Activated CD8-positive, alpha-beta T cell treated with anti-CD3 and anti-CD28 coated beads for 36 hours (primary cell): ENCODE measurements around the gene REXO4. TPM values are rescaled to one million over a fixed set of nuclear protein-coding genes. Genes with fewer than 3 reads are reported as not detected.

Source experiments
- ATAC-seq: fragments of 200-7000 bp; cut with Tn5 transposase; one replicate; pipeline ENCODE4 v1.10.0; 2021; ENCODE audit warnings: mild to moderate bottlenecking, moderate library complexity
- CTCF ChIA-PET: fragments of 350-600 bp; sonication (Branson Sonifier 250); formaldehyde crosslinking; loops from one replicate; lab custom pipeline; 2021; ENCODE audit warnings: antibody characterized with exemption; lab: Charles Lee
- POLR2A ChIA-PET: fragments of 350-600 bp; sonication (Branson Sonifier 250); formaldehyde crosslinking; loops from one replicate; lab custom pipeline; 2021; ENCODE audit warnings: antibody characterized with exemption; lab: Charles Lee
- DNase-seq: peaks from one replicate; pipeline ENCODE4 v3.0.0-alpha.2; 2020
- H3K27ac Mint-ChIP-seq: one replicate; pipeline ENCODE4 v1.8.0; 2021; ENCODE audit warnings: mild to moderate bottlenecking, mixed read lengths
- H3K27me3 Mint-ChIP-seq: one replicate; pipeline ENCODE4 v1.8.0; 2021; ENCODE audit warnings: mixed read lengths
- H3K36me3 Mint-ChIP-seq: one replicate; pipeline ENCODE4 v1.8.0; 2021; ENCODE audit warnings: low read depth, mixed read lengths
- H3K4me1 Mint-ChIP-seq: one replicate; pipeline ENCODE4 v1.8.0; 2021; ENCODE audit warnings: low read depth, mixed read lengths
- H3K4me3 Mint-ChIP-seq: one replicate; pipeline ENCODE4 v1.8.0; 2021; ENCODE audit warnings: mild to moderate bottlenecking, moderate library complexity, mixed read lengths
- H3K9me3 Mint-ChIP-seq: one replicate; pipeline ENCODE4 v1.8.0; 2021; ENCODE audit warnings: mixed read lengths
- CTCF ChIP-seq: fragments of 200-600 bp; IDR thresholded peaks from one replicate; pipeline ENCODE4 v1.8.0; 2022; ENCODE audit warnings: antibody characterized with exemption, mild to moderate bottlenecking
- intact Hi-C: fragments of 100-400 bp; cut with micrococcal nuclease; formaldehyde crosslinking; loops from one replicate; pipeline ENCODE4 v1.10.0; 2022
- total RNA-seq, 2 experiments: library from RNA; stranded (reverse); gene quantifications; one replicate each; pipeline ENCODE4 v1.2.3, GENCODE V29; 2021

The REXO4 gene
- total RNA-seq, 2 experiments from 2014 or later = 35.3 to 36.7 TPM

- H3K9me3 Mint-ChIP-seq = no peaks in the 10 kb centered on the region
- no peaks in the 10 kb centered on the region for H3K27me3 Mint-ChIP-seq
- DNase-seq = peak; percentile 81
- peak overlapping the region; percentile 98 for H3K27ac Mint-ChIP-seq
- ATAC-seq = peak; percentile 53
- intact Hi-C loops = loop anchor here (2.0 to 10.0 kb wide), 2 partner anchors 18 to 114 kb away; no protein-coding TSS in a partner anchor
- peak overlapping the region; percentile 79 for H3K4me3 Mint-ChIP-seq
- ChIA-PET CTCF (interaction anchor here (0.9 to 3.2 kb wide), 14 partner anchors 8 to 189 kb away, joined by 3 to 38 read pairs (median 6); partner anchors contain the start of genes SURF1 and SURF2), POLR2A (interaction anchor here (0.6 to 28.8 kb wide), 8 partner anchors 8 to 330 kb away, joined by 3 to 872 read pairs (median 5); partner anchors contain the start of genes CACFD1, MED22, REXO4 and RPL7A)
- peaks cover 66% of the 10 kb centered on the region for H3K4me1 Mint-ChIP-seq
- no peak for TF ChIP-seq CTCF
- H3K36me3 Mint-ChIP-seq = peaks cover 80% of the 10 kb centered on the region
Measured at GRCh38 chr9:133370685-133371084, 47.1 kb downstream of the REXO4 start.

- intact Hi-C loops = loop anchor here (2.0 to 10.0 kb wide), 2 partner anchors 17 to 115 kb away; no protein-coding TSS in a partner anchor
- ChIA-PET POLR2A (interaction anchor here (1.4 to 28.8 kb wide), 3 partner anchors 21 to 89 kb away, joined by 4 to 872 read pairs (median 33); partner anchors contain the start of genes CACFD1, MED22, REXO4 and RPL7A), CTCF (interaction anchor here (1.7 kb wide), 1 partner anchor 30 kb away, joined by 6 read pairs; no protein-coding TSS in a partner anchor)
- peak overlapping the region; percentile 98 for H3K27ac Mint-ChIP-seq
- no peaks in the 10 kb centered on the region for H3K9me3 Mint-ChIP-seq
- DNase-seq = peak; percentile 70
- peak; percentile 5 for ATAC-seq
- peaks cover 66% of the 10 kb centered on the region for H3K4me1 Mint-ChIP-seq
- peaks cover 84% of the 10 kb centered on the region for H3K36me3 Mint-ChIP-seq
- no peak for TF ChIP-seq CTCF
- no peaks in the 10 kb centered on the region for H3K27me3 Mint-ChIP-seq
- peak overlapping the region; percentile 79 for H3K4me3 Mint-ChIP-seq
Measured at GRCh38 chr9:133369933-133370332, 47.9 kb downstream of the REXO4 start.

GRCh38 chr9:133369422-133369821, 48.4 kb downstream of the REXO4 start:
- peaks cover 80% of the 10 kb centered on the region for H3K36me3 Mint-ChIP-seq
- no peak for TF ChIP-seq CTCF
- H3K4me1 Mint-ChIP-seq = peaks cover 62% of the 10 kb centered on the region
- intact Hi-C loops = no loop called here
- ATAC-seq (no peak), DNase-seq (no peak)
- H3K9me3 Mint-ChIP-seq = no peaks in the 10 kb centered on the region
- ChIA-PET POLR2A (interaction anchor here (3.9 to 28.8 kb wide), 2 partner anchors 20 to 47 kb away, joined by 33 to 872 read pairs; partner anchors contain the start of genes MED22, REXO4, RPL7A and SURF1), CTCF (no interaction called here)
- peak overlapping the region; percentile 79 for H3K4me3 Mint-ChIP-seq
- H3K27ac Mint-ChIP-seq = peak overlapping the region; percentile 98
- H3K27me3 Mint-ChIP-seq = no peaks in the 10 kb centered on the region

GRCh38 chr9:133368249-133368881, 49.4 kb downstream of the REXO4 start:
- peaks cover 84% of the 10 kb centered on the region for H3K36me3 Mint-ChIP-seq
- H3K9me3 Mint-ChIP-seq = no peaks in the 10 kb centered on the region
- H3K27me3 Mint-ChIP-seq = no peaks in the 10 kb centered on the region
- POLR2A ChIA-PET = interaction anchor here (1.5 to 28.8 kb wide), 2 partner anchors 9 to 19 kb away, joined by 5 to 872 read pairs; partner anchors contain the start of genes MED22, RPL7A, SURF1 and SURF2
- ATAC-seq (no peak), DNase-seq (no peak)
- H3K4me1 Mint-ChIP-seq = peaks cover 61% of the 10 kb centered on the region
- CTCF ChIA-PET = interaction anchor here (1.1 kb wide), 1 partner anchor 17 kb away, joined by 4 read pairs; no protein-coding TSS in a partner anchor
- TF ChIP-seq CTCF = no peak
- peak overlapping the region; percentile 98 for H3K27ac Mint-ChIP-seq
- intact Hi-C loops = no loop called here
- H3K4me3 Mint-ChIP-seq = peak overlapping the region; percentile 79
